HG02884 (cell line): ENCODE data around the gene LRBA.

ENCODE experiments used
- ATAC-seq: cut with Tn5 transposase; IDR thresholded peaks from one replicate; pipeline ENCODE4 v1.9.1; 2021; ENCODE audit warnings: mild to moderate bottlenecking, moderate library complexity; ENCODE audit not compliant: unreplicated experiment

LRBA gene

GRCh38 chr4:150337734-150338133 is 677.4 kb downstream of the LRBA start:
- no peak for ATAC-seq

DNA sequence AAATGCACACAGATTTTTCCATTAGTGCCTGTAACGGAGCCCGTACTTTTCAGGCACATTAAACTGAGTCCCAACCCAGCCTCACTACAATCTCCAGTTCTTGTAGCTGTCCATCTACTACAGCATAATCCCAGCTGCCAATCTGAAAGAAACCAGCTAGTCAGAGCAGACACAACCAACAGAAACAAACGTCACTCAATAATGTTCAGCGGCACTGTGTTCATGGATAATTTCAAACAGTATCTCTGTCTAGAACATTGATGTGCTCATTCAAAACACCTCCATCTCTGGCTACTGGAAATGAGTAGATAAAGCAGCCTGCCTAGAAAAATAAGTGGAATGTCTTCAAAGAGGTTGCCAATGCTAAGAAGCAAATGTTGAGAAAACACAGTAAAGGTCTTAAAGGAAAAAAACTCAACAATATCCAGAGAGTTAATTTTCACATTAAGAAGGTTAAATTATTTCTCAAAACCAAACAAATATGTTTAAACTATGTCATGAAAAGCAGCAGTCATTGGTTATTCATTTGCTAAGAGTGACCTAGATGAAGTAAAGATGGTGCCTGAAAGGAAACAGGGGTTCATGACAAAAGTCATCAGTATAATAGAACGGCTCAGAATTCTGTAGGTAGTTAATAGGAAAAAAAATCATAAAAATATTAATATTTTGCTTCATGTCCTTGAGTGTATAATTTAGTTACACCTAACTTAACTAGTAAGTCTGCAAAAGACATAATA is 678.2 kb downstream of the LRBA start:
- ATAC-seq = no peak

DNA sequence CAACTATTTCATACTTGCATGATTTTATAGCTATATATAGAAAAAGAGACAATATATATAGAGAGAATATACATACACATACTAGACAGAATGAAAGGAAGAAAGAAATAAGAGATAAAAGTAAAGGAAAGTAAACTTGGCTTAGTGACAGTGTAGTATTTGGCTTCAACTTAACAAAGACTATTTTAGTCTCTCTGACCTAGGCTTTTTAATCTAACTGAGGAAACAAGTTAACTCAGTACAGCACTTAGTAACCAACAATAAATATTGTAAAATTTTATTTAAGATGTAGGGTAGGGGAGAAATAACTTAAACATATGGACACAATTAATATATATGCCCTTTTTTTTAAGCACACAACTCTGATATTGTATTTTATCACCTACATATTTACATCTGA is 682.1 kb downstream of the LRBA start:
- ATAC-seq = no peak

- no peak for ATAC-seq
These were observed 683.0 kb downstream of the LRBA start for GRCh38 chr4:150332086-150332485.

DNA sequence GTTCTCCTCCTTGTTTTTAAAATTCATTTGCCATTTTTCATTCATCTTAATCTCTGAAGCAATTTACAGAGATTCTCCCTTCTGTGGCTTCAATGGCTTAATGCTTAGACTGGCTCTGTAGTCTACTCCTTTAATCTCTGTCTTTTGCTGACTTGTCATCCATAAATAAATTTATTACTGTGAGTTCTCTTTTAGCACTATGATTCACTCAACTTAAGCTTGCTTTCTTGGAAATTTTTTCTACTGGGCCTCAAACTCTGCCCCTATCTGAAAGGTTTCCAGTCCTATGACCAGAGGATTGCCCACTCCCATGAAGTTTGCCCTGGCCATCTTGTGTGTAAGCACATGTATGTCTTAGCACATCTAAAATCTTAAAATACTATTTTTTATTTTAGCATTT is 685.7 kb downstream of the LRBA start:
- ATAC-seq = no peak

- ATAC-seq = no peak
These were observed 686.6 kb downstream of the LRBA start for GRCh38 chr4:150328496-150328895.

DNA sequence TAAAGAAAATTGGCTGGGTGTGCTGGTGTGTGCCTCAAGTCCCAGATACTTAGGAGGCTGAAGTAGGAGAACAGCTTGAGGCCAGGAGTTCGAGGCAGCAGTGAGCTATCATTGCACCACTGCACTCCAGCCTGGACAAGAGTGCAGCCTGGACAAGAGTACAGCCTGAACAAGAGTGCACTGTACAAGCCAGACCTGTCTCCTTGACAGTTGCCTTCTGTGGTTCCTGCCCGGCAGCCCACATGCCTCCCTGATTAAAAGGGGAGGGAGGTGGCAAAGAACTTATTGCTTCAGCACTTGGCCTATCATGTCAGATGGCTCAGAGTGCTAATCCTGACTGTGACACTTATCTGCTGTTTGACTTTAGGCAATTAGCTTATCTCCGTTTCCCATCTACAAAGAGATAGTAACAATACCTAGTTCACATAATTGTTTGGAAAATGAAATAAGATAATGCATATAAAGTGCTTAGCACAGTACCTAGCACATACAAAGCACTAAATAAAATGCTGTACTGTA is 687.8 kb downstream of the LRBA start:
- ATAC-seq = no peak

DNA sequence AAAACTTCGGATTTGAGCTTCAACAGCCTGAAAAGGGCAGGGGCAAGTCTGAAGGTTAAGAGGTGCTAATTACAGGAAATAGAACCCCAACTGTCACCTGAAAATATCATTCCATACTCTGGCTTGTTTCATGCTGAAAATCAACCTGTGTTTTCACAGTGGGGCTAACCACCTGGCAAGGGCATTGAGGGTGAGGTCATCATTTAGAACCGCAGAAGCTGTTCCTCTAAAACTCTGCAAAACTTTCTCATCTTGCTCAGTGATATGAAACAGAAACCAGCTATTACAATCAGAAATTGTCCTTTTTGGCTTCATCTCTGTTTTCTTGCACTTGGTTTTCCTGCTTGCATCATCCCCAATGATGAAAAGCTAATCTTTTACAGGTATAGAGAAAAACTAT is 689.2 kb downstream of the LRBA start:
- ATAC-seq = peak; percentile 79

- ATAC-seq = no peak
These were observed 691.4 kb downstream of the LRBA start for GRCh38 chr4:150323406-150324325.

DNA sequence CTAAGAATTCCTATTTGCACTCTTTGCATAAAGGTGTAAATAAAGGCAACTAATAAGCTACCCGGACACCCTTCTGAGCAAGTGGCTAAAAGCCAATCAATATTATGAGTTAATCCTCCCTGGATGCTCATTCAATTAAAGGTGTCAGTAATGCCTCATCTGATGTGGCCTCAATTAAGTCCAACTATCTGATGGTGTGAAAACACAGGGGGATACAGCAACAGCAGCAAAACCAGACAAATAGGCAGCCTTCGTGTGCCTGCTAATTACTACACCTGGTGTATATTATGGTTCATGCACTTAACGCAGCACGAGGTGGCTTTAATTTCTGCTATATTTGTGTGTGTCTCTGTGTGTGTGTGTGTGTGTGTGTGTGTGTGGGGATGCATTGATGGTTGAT is 692.4 kb downstream of the LRBA start:
- no peak for ATAC-seq

GRCh38 chr4:150321113-150321512 is 694.0 kb downstream of the LRBA start:
- ATAC-seq = no peak

GRCh38 chr4:150318971-150319370 is 696.1 kb downstream of the LRBA start:
- ATAC-seq = no peak

DNA sequence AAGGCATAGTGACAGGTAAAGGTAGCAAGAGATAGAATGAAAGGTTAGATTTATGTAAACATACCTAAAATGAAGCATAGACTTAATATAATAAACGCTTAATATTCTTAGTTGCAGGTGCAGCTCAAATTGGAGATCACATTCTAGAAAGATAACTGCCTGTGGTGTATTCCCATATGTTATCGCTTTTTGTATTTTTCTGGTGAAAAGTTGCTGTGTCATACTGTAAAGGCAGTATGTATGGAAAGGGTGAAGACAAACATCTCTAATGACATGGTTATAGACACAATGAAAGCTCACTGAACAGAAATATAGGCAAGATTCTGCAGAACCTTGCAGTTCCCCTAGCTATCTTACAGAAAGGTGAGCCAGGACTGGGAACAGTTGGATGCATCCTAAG is 696.6 kb downstream of the LRBA start:
- no peak for ATAC-seq

DNA sequence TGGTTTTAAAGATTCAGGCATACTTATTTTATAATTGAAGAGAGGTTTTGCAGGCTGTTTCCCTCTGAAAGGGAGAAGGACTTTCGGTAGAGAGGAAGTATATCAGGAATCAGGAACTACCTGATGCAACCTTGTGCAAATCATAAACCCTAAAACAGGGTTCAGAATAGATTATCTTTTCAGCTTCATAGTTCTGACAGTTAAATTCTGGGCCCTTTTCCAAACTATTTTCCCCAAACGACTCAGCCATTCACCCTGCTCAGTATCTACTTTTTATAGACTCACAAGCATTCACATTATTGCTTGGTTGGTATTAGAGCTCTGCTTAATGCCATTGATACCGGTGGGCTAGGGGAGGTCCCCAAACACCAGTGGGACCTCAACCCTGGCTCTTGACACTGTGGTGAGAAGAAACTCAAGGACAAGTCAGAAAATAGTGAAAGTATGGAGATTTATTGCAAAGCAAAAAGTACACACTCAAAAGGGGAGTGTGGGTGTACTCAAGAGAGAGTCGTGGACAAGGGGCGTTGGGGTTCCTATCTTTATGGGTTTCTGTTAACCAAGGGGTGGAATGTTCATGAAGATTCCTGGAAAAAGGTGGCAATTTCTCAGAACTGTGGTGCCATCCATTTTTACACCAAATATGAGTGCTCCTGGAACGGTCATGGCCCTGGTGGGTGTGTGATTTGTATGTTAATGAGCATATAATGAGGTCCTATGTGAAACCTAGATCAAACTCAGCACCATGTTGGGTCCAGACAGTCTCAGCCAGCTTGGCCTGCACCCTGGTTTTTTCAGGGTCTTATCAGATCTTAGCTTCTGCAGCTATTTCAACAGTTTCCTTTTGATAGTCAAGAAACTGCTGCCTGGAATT is 698.5 kb downstream of the LRBA start:
- no peak for ATAC-seq

- ATAC-seq = no peak
These were observed 699.4 kb downstream of the LRBA start for GRCh38 chr4:150315691-150316090.

DNA sequence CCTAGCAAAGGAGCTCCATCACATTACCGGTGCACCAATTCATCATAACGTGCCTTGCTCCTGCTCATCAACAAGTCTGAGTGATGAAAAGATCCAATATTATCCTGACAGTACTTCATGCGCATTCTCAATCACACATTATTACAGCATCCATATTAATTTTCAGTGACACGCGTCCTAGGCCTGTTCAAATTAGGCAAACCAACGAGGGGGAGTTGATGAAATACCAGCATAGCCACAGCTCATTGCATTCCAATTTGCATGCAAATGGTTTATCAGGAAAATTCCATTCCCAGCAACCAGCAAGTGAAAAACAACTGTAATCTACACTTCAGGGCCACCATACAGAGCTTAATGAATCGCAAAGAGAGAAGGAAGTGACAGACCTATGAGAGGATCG is 699.9 kb downstream of the LRBA start:
- ATAC-seq = no peak

- ATAC-seq = no peak
These were observed 701.1 kb downstream of the LRBA start for GRCh38 chr4:150314031-150314430.

DNA sequence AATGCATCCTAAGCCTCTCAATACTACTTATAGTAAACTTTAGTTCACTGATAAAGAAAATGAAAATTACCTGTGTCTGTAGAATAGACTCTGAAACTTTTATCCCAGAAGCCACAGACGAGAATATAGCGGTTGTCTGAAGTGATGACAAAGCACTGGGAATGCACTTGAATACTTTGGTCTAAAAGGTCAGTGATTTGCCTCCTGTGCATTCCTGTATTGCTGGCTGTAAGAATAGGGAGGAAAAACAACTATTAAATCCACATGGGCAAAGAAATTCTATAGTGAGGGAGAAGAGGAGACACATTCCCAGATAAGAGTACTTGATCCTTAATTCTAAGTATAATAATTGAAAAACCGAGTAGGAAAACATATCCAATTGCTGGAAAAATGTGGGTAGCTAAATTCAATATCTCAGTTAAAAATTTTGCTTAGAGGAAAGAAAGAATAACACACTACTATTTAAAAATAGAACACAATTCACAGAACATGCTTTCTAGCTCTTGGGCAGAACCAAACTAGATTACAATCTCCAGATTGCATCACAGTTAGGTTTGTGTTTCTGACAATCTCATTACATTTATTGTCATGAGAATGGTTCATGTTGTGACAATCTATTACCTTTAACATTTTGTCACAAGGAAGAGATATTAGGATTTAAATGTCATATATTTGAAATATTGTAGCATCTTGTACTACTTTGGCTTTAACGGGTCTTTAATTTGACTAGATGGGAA is 704.8 kb downstream of the LRBA start:
- ATAC-seq = no peak

DNA sequence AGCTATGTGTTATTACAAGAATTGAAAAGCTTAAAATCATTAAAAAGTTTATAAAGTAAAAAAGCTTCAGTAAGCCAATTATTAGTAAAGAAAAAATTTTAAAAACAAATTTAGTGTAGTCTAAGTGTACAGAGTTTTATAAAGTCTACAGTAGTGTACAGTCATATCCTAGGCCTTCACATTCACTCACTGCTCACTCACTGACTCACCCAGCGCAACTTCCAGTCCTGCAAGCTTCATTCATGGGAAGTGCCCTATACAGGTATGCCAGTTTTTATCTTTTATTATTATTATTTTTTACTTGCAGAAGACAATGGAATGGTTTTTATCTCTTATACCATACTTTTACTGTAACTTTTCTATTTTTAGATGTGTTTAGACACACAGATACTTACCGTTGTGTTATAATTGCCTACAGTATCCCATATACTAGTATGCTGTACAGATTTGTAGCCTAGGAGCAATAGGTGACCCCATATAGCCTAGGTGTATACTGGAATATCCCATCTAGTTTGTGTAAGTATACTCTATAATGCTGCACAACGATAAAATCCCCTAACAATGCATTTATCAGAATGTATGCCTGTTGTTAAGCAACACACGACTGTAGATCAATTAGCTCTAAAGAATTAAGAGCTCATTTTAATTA is 706.1 kb downstream of the LRBA start:
- no peak for ATAC-seq

GRCh38 chr4:150306719-150307118 is 708.4 kb downstream of the LRBA start:
- ATAC-seq = no peak
